DOHH2 (cell line): ENCODE results near the gene PDZRN3.

Source experiments
- H3F3A ChIP-seq: fragments of 200-600 bp; sonication (generic), shearing (Covaris generic); 2 replicates; pipeline ENCODE4 v1.6.0; 2016; ENCODE audit warnings: antibody characterized with exemption, mild to moderate bottlenecking; ENCODE audit not compliant: control insufficient read depth, insufficient read depth
- H3K27ac ChIP-seq: fragments of 200-600 bp; sonication (generic); 2 replicates; pipeline ENCODE4 v1.5.1; 2014; ENCODE audit warnings: low read depth, mild to moderate bottlenecking, low read length, moderate library complexity
- H3K27me3 ChIP-seq: fragments of 200-600 bp; sonication (generic); 2 replicates; pipeline ENCODE4 v1.6.1; 2014; ENCODE audit warnings: mild to moderate bottlenecking, low read length, mixed read lengths; ENCODE audit not compliant: control insufficient read depth
- H3K36me3 ChIP-seq: fragments of 200-600 bp; sonication (generic); 2 replicates; pipeline ENCODE4 v1.6.1; 2014; ENCODE audit warnings: mild to moderate bottlenecking, low read length, moderate library complexity, mixed read lengths; ENCODE audit not compliant: control insufficient read depth
- H3K4me1 ChIP-seq: fragments of 200-600 bp; sonication (generic); 2 replicates; pipeline ENCODE4 v1.6.1; 2014; ENCODE audit warnings: mild to moderate bottlenecking, low read length, mixed read lengths; ENCODE audit not compliant: control insufficient read depth
- H3K4me2 ChIP-seq: fragments of 200-600 bp; sonication (generic); 2 replicates; pipeline ENCODE4 v1.6.0; 2014; ENCODE audit warnings: mild to moderate bottlenecking, low read length, moderate library complexity
- H3K4me3 ChIP-seq: fragments of 200-600 bp; sonication (generic); 2 replicates; pipeline ENCODE4 v1.5.1; 2014; ENCODE audit warnings: mild to moderate bottlenecking, low read length, mixed read lengths
- H3K79me2 ChIP-seq: fragments of 200-600 bp; sonication (generic); 2 replicates; pipeline ENCODE4 v1.6.1; 2014; ENCODE audit warnings: mild to moderate bottlenecking, low read length, mixed read lengths; ENCODE audit not compliant: control insufficient read depth
- H3K9me2 ChIP-seq: fragments of 200-600 bp; sonication (generic); replicated peaks from 2 replicates; pipeline ENCODE4 v1.6.1; 2014; ENCODE audit warnings: mild to moderate bottlenecking, low read length, mixed read lengths; ENCODE audit not compliant: control insufficient read depth
- H3K9me3 ChIP-seq: fragments of 200-600 bp; sonication (generic); 2 replicates; pipeline ENCODE4 v1.6.1; 2014; ENCODE audit warnings: antibody characterized with exemption, low read length, mixed read lengths; ENCODE audit not compliant: control insufficient read depth, insufficient read depth
- H4K20me1 ChIP-seq: fragments of 200-600 bp; sonication (generic); 2 replicates; pipeline ENCODE4 v1.6.0; 2014; ENCODE audit warnings: low read depth, mild to moderate bottlenecking, antibody characterized with exemption, low read length, moderate library complexity; ENCODE audit not compliant: control insufficient read depth, insufficient read depth
- CTCF ChIP-seq: fragments of 200-600 bp; sonication (generic); IDR thresholded peaks from one replicate; pipeline ENCODE4 v1.5.1; 2014; ENCODE audit warnings: antibody characterized with exemption, mild to moderate bottlenecking, low read depth, low read length; ENCODE audit not compliant: poor library complexity, severe bottlenecking
- EZH2phosphoT487 ChIP-seq: fragments of 200-600 bp; sonication (generic); IDR thresholded peaks from 2 replicates; pipeline ENCODE4 v1.6.1; 2017; ENCODE audit warnings: borderline replicate concordance, mild to moderate bottlenecking, antibody characterized with exemption, low read length, moderate library complexity, mixed read lengths

PDZRN3 gene

GRCh38 chr3:73624821-73625665 lies at the start of gene PDZRN3:
Gene PDZRN3, minus strand, starts transcription at chr3:73624941.
- no peaks in the 10 kb centered on the region for H4K20me1 ChIP-seq
- no peak within 1 kb of the TSS for H3K27ac ChIP-seq
- no peaks in the 10 kb centered on the region for H3K27me3 ChIP-seq
- H3K4me1 ChIP-seq, result no peaks in the 10 kb centered on the region
- no peak within 1 kb of the TSS for H3K4me2 ChIP-seq
- no peaks in the 10 kb centered on the region for H3K79me2 ChIP-seq
- no peak within 1 kb of the TSS for H3K4me3 ChIP-seq
- no peaks in the 10 kb centered on the region for H3F3A ChIP-seq
- H3K9me2 ChIP-seq, result no peaks in the 10 kb centered on the region
- TF ChIP-seq CTCF (no peak), EZH2phosphoT487 (no peak)
- H3K36me3 ChIP-seq, result no peaks in the 10 kb centered on the region
- no peaks in the 10 kb centered on the region for H3K9me3 ChIP-seq

- no peaks in the 10 kb centered on the region for H3K9me3 ChIP-seq
- no peaks in the 10 kb centered on the region for H4K20me1 ChIP-seq
- no peaks in the 10 kb centered on the region for H3F3A ChIP-seq
- H3K4me3 ChIP-seq, result no peak overlapping the region
- H3K79me2 ChIP-seq, result no peaks in the 10 kb centered on the region
- H3K4me1 ChIP-seq, result no peaks in the 10 kb centered on the region
- H3K27ac ChIP-seq, result no peak overlapping the region
- TF ChIP-seq CTCF (no peak), EZH2phosphoT487 (no peak)
- no peaks in the 10 kb centered on the region for H3K27me3 ChIP-seq
- no peaks in the 10 kb centered on the region for H3K36me3 ChIP-seq
- H3K4me2 ChIP-seq, result no peak overlapping the region
- no peaks in the 10 kb centered on the region for H3K9me2 ChIP-seq
Measured at GRCh38 chr3:73674280-73674679, 49.5 kb upstream of the PDZRN3 start.

GRCh38 chr3:73669260-73669659 lies 44.5 kb upstream of the PDZRN3 start:
- Histone ChIP-seq H4K20me1 (no peaks in the 10 kb centered on the region), H3F3A (no peaks in the 10 kb centered on the region), H3K4me2 (no peak overlapping the region), H3K36me3 (no peaks in the 10 kb centered on the region), H3K4me1 (no peaks in the 10 kb centered on the region), H3K27ac (no peak overlapping the region), H3K9me3 (no peaks in the 10 kb centered on the region), H3K79me2 (no peaks in the 10 kb centered on the region), H3K27me3 (no peaks in the 10 kb centered on the region), H3K4me3 (no peak overlapping the region), H3K9me2 (no peaks in the 10 kb centered on the region)
- TF ChIP-seq EZH2phosphoT487 (no peak), CTCF (no peak)
